ENCODE data around the gene GNG7.
"Not testable (repeated sequence)": the region's sequence is repeated elsewhere in the genome, so short reads cannot be mapped to it uniquely, and the experiment has no call there.

The GNG7 gene

DNA sequence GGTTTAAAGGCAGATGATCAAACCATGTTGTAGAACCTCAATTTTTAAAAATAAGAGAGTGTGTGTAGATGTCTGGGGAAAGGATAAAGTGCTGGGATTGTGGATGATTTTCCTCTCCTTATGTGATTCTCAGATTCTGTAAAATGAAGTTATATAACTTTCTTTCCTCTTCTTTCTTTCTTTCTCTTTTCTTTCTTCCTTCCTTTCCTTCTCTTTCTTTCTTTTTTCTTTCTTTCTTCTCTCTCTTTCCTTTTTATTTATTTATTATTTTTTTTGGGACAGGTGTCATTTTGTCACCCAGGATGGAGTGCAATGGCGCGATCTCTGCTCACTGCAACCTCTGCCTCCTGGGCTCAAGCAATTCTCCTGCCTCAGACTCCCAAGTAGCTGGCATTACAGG, 144.0 kb downstream of the GNG7 start:
- no peak for DNase-seq (ENCODE audit: low read depth)
- TF ChIP-seq, protein P1, sequence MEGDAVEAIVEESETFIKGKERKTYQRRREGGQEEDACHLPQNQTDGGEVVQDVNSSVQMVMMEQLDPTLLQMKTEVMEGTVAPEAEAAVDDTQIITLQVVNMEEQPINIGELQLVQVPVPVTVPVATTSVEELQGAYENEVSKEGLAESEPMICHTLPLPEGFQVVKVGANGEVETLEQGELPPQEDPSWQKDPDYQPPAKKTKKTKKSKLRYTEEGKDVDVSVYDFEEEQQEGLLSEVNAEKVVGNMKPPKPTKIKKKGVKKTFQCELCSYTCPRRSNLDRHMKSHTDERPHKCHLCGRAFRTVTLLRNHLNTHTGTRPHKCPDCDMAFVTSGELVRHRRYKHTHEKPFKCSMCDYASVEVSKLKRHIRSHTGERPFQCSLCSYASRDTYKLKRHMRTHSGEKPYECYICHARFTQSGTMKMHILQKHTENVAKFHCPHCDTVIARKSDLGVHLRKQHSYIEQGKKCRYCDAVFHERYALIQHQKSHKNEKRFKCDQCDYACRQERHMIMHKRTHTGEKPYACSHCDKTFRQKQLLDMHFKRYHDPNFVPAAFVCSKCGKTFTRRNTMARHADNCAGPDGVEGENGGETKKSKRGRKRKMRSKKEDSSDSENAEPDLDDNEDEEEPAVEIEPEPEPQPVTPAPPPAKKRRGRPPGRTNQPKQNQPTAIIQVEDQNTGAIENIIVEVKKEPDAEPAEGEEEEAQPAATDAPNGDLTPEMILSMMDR (IDR thresholded peaks at IDR 0.05; ENCODE audit: insufficient read depth, low read depth, low read length, missing control alignments): no peak

DNA sequence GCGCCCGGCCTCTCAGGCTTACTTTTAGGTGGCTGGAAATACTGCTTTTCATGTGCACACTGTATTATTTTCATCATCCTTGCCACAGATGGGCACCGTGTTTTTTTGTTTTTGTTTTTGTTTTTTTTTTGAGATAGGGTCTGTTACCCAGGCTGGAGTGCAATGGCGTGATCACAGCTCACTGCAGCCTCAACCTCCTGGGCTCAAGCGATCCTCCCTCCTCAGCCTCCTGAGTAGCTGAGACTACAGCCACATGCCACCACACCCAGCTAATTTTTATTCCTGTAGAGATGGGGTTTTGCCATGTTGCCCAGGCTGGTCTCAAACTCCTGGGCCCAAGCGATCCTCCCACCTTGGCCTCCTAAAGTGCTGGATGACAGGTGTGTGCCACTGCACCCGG, 144.4 kb downstream of the GNG7 start:
- not testable (repeated sequence) for DNase-seq (ENCODE audit: low read depth); H3K4me3 ChIP-seq (ENCODE audit: low read depth, low read length)

More for the DNA sequence above, 144.0 kb downstream of the GNG7 start:
- no peak overlapping the region for H3K4me3 ChIP-seq (ENCODE audit: low read depth, low read length)

DNA sequence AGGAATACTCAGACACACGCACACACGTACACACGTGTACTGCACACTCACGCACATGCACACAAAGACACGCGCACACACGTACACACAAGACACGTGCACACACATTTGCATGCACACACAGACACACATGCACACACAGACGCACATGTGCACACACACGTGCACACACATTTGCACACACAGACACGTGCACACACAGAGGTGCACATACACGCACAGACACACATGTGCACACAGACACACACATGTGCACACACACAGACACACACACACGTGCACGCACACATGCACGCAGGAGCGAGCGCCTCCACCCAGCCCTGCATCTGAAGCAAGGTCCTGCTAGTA, 145.4 kb downstream of the GNG7 start:
- TF ChIP-seq, protein P1 (IDR thresholded peaks at IDR 0.05; ENCODE audit: insufficient read depth, low read depth, low read length, missing control alignments): no peak
- H3K4me3 ChIP-seq (ENCODE audit: low read depth, low read length): no peak overlapping the region
- no peak for DNase-seq (ENCODE audit: low read depth)

DNA sequence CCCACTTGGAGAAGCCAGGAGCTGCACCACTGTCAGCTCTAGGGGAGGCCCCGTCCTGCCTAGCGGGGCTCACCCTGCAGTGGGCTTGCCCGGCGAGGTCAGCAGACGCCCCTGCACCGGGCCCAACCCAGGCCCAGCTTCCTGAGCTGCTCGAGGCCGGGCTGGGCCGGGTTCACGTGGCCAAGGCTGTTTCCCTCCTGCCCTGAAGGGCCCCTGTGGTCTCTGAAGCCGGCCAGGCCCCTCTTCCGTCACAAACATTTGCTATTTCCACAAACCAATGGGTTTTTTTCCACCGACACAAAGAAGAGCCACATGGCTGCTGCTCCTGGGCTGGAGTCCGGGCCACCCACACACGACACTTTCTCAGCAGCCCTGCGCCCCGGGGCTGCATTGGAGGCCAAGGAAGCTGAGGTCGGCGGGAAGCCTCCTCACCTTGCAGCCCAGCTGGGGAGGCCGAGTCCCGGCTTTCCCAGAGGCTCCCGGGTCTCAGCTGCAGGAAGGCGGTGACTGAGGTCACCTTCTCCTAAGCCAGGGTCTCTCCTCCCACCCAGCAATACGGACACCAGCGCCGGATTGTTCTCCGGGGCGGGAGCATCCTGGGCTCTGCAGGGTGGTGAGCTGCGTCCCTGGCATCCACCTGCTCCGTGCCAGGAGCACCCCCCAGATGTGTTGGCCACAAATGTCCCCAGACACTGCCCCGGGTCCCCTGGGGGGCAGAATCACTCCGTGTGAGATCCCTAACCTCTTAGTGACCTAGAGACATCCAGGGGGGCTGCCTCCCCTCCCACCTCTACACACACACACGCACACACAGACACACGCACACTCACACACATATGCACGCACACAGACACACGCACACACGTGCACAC, 146.0 kb downstream of the GNG7 start:
- TF ChIP-seq, protein P1 (IDR thresholded peaks at IDR 0.05; ENCODE audit: insufficient read depth, low read depth, low read length, missing control alignments): no peak

DNA sequence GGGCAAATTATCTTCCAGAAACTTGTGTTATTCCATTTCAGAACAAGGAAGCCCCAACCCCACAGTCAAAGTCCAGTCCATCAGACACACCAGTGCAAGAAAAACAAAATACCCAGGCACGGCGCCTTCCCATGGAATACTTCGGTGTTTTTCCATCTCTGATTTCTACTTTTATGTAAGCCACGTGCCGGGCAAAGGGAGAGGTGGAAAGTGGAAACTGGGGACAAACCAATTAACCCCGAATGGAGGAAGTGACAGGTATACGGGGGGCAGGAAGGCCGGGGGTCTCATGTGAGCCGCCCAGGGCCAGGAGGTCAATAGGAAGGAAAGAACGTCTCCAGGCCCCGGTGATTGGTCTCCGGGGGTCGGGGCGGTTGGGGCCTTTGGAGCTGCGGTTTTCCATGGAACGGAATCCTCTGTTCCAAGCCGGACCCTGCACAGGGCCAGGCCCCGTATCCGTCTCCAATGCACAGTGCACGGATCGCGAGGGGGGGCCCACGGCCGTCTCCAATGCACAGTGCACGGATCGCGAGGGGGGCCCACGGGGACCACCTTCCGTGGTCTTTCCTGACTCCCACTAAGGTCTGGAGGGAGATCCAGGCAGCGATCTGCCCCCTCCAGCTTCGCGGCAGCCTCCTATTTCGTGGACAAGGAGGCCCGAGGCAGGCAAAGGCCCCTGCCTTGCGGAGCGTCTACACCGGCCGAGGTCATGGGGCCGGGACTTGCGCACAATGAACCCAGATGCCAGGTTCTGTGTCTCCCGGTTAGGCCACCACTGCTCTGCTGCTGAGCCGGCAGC, 146.9 kb downstream of the GNG7 start:
- TF ChIP-seq, protein P1 (IDR thresholded peaks at IDR 0.05; ENCODE audit: insufficient read depth, low read depth, low read length, missing control alignments): no peak
- no peak for DNase-seq (ENCODE audit: low read depth)
- H3K4me3 ChIP-seq (ENCODE audit: low read depth, low read length): no peak overlapping the region

More for the DNA sequence above, 146.0 kb downstream of the GNG7 start:
- no peak overlapping the region for H3K4me3 ChIP-seq (ENCODE audit: low read depth, low read length)
- no peak for DNase-seq (ENCODE audit: low read depth)

DNA sequence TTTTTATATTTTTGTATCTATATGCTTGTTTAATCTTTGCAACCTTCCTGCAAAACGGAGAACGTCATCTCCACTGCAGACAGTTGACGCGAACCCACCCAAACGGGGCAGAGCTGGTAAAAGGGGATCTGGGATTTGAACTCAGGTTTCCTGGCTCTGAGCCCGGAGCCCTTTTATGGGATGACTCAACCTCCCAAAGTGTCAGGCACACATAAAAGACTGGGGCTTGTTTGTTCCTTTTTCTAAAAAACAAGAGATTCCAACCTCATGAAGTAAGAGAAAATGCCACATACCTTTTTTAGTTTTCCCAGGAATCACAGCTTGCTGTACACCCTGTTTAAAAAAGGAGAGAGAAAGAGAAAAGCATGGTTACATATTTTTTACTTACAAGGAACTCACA, 147.6 kb downstream of the GNG7 start:
- TF ChIP-seq, protein P1 (IDR thresholded peaks at IDR 0.05; ENCODE audit: insufficient read depth, low read depth, low read length, missing control alignments): no peak
- no peak for DNase-seq (ENCODE audit: low read depth)
- no peak overlapping the region for H3K4me3 ChIP-seq (ENCODE audit: low read depth, low read length)

DNA sequence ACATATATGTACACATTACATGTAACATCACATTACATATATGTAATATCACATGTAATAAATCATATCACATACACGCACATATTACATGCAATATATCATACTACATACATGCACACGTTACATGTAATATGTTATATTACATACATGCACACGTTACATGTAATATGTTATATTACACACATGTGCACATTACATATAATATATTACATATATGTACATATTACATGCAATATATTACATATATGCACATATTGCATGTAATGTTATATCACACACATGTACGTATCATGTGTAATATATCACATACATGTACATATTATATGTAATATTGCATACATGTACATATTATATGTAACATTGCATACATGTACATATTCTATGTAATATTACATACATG, 149.0 kb downstream of the GNG7 start:
- no peak for DNase-seq (ENCODE audit: low read depth)
- H3K4me3 ChIP-seq (ENCODE audit: low read depth, low read length): no peak overlapping the region
- TF ChIP-seq, protein P1 (IDR thresholded peaks at IDR 0.05; ENCODE audit: insufficient read depth, low read depth, low read length, missing control alignments): no peak
